DMS153 treated with DMSO at 0.1 percent for 48 hours (cell line): ENCODE data around the gene CDH23.

ENCODE experiments used
- DNase-seq: peaks from one replicate; lab custom pipeline; 2025; ENCODE audit not compliant: unreplicated experiment; lab: John Stamatoyannopoulos, UW

CDH23 gene

GRCh38 chr10:71778071-71778825, 381.5 kb downstream of the CDH23 start:
- no peak for DNase-seq

DNA sequence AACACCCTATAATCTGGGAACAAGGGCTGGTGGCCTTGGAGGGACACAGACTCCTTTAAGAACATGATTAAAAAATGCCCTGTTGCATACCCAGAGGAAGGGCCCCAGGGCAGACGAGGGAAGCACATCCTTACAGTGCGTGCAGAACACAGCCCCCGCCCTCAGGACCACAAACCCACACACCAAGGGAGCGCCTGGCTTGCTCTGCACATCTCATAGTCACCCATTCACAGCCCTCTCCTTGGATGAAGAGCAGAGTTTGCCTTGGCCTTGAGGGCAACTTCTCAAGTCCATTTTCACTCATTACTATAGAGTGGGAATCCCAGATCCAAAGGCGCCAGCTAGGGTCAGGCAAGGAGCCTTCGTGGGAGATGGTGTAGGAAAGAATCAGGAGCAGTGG, 382.9 kb downstream of the CDH23 start:
- no peak for DNase-seq

DNA sequence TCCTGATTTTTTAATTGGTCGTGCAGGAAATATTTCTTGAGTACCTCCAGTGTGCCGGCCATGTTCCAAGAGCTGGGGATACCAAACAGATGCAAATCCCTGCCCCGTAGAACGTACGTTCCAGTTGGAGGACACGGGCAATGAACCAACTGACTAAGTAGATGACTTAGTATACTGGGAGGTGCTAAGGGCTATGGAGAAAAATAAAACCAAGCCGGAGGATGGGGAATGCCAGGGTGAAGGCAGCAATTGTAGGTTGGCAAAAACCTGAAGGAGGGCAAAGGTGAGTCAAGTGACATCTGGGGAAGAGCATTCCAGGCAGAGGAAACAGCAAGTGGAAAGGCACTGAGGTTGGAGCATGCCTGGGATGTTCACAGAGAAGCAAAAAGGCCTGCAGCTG, 383.4 kb downstream of the CDH23 start:
- no peak for DNase-seq

- no peak for DNase-seq
These were observed 384.0 kb downstream of the CDH23 start for GRCh38 chr10:71780719-71781118.

GRCh38 chr10:71782221-71782916, 385.6 kb downstream of the CDH23 start:
- DNase-seq = no peak

- no peak for DNase-seq
These were observed 386.3 kb downstream of the CDH23 start for GRCh38 chr10:71782917-71783490.

DNA sequence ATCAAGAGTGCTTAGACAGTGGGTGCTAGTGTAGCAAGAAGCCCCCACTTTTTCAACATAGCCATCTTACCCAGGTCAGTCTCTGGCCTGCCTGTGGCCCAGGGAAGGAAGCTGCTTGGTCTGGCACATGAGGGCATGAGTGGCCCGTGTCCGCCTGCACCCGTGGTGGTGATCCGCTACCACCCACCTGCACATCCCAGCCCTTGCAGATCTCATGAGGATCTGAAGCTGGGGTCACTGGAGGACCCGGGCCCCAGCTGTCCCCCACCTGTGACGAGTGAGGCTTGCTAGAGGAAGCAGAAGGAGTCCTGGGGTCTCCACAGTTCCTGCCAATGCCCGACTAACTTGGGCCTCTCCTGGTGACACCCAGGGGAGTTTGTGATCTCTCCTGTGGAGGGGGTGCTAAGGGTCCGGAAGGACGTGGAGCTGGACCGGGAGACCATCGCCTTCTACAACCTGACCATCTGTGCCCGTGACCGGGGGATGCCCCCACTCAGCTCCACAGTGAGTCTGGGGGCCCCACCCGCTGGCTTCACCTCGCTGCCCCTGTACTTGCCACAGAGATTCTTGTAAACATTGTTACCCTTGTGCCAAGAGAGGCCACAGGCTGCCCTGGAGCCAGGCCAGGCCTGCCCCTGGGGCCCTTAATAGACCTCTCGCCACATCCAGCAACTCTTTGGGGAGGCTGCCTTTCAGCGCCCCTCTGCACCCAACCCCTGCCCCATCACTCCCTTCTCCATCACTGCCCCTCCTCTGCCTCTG, 387.4 kb downstream of the CDH23 start:
- no peak for DNase-seq

- no peak for DNase-seq
These were observed 388.1 kb downstream of the CDH23 start for GRCh38 chr10:71784679-71785272.

DNA sequence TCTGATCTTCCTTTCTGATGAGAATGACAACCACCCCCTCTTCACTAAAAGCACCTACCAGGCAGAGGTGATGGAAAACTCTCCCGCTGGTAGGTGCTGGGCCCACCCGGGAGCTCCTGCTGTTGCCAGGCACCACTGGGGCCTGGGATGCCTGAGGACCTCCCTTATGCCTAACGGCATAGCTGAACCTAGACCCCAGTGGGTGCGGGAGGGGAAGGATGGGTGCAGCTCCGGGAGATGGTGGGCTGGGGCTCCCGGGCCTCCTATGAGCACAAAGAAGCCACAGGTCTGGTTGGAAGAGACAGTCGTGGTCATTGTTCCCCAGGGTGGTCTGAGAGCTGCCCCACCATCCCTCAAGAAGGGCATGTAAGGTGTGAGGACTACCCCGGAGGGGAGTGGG, 392.2 kb downstream of the CDH23 start:
- no peak for DNase-seq

DNA sequence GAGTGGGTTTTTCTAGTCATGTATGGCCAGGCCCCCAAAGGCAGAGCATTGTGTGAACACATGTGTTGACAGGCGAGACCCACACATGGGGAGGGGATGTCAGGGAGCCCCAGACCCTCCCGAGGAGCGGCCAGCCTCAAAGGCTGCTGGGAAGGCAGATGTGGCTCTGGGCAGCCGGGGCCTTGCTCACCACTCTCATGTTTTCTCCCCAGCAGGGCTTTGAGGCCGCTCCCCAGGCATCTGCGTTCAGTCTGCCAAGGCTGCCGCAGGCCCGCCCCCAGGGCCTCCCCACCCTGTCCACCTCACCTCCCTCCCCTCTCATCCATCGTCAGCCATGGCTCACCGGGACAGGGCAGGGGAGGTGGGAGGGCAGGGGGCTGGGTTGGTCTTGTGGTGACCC, 393.2 kb downstream of the CDH23 start:
- DNase-seq = no peak

DNA sequence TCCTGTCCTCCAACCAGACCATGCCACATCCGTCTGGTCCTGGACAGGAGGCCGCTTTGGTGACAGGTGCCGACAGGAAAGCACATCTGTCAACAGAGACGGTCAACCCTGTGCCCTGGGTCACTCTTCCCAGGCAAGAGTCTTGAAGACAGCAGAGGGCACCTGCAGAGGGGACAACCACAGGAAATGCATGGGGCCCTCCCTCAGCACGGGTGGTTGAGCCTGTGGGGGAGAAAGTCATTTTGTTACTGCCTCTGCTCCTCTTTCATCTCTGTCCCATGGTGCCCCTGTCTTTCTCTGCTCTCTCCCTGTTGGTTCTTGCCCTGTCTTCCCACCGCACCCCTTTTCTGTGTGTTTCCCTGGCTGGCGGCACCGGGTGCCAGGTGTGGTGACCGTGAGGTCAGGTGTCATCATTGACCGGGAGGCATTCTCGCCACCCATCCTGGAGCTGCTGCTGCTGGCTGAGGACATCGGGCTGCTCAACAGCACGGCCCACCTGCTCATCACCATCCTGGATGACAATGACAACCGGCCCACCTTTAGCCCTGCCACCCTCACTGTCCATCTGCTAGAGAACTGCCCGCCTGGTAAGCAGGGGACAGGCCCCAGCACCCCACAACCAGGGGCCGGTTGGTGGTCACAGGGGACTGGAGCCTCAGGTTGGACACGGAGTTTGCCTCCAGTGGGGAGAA, 394.2 kb downstream of the CDH23 start:
- DNase-seq = no peak

DNA sequence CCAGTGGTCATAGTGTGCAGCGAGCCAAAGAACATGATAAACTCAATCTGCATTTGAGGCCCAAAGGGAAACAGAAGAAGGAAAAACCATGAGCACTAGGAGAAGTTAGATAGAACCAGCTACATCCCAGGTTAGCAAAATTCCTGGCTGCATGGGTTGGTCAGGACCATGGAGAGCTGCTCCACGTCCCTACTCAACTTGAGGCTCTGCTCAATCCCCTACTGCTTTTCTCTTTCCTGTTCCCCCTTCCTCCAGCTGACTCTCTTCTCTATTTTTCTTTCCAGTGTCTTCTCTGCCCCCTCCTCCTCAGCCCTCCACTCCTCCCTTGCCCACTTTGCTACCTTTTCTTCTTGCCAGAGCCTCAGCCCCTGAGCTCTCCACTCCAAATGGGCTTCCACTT, 398.5 kb downstream of the CDH23 start:
- DNase-seq = no peak

DNA sequence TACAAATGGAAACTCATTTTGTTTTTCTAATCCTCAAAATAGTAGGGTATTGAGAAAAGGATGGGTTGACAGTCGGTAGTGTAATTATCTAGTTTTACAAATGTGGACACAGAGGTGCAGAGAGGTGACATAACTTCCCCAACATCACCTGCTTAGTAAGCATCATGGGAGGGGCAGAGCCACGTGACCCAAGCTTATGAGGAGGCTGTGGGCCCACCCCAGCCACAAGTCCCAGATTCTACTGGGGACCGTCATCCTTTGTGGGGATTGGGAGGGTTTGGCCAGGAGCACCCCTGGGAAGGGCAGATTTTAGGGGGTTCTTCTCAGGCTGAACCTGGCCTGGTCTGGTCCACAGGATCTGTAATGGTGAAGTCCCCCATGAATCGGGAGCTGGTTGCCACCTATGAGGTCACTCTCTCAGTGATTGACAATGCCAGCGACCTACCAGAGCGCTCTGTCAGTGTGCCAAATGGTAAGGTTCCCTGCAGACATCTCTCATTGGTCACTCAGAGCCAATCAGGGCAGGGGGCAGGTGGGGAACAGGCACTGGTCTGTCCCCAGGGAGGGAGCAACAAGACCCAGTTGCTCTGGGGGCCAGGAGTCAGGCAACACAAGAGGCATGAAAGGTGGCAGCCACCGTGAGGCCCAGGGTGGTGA, 400.2 kb downstream of the CDH23 start:
- no peak for DNase-seq

GRCh38 chr10:71797533-71798307, 401.0 kb downstream of the CDH23 start:
- DNase-seq = no peak

- DNase-seq = no peak
These were observed 401.5 kb downstream of the CDH23 start for GRCh38 chr10:71798308-71798624.

GRCh38 chr10:71799112-71799511, 402.4 kb downstream of the CDH23 start:
- DNase-seq = no peak

DNA sequence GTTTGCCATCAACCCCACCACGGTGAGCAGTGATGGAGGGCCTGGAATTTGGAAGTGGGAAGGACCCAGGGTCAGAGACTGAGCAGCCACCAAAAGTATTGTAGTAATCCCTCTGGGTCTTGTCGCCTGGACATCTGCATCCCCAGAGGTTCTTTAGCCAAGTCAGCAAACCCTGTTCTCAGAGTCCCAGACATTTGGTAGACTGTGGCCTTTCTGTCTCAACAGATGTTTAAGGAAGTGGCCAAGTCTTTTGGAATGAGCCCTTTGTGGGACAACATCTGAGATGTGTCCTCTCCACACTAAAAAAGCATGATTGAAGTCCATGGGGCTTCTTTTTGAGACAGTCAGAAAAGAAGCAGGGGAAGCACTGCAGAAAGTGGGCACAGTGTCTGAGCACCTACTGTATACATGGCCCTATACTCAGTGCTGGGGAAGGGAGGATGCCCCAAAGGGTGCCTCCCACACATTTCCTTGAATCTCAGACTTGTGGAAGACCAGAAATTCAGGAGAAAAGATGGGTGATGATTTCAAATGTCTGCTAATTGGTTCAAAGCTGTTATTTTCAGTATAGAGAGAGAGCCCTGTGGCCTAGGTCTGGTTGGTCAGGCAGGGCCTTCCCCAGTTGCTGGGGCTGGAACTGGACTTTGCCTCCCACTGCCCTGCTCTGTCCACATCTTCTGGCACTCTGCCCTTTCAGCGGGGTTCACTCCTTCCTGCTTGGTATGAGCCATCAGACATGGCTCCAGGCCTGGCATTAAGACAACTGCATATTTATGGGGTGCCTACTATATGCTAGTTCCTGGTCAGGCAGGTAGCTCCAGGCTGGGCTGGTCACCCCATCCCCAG, 403.1 kb downstream of the CDH23 start:
- DNase-seq = no peak

GRCh38 chr10:71801361-71801760, 404.6 kb downstream of the CDH23 start:
- DNase-seq = no peak

DNA sequence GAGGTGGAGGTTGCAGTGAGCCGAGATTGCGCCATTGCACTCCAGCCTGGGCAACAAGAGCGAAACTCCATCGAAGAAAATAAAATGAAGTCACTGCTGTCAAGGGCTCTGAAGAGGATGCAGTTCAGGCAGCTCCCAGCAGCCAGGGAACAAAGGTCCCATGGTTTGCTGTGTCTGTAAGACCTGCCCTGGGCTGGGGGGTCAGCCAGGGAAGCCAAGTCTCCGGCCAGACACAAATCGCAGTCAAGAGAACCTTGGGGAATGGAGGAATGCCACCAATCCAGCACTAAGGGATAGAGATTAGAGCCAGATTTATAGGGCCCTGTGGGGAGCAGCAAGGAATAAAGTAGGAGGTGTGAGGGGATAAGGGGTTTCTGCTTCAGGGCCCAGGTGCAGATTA, 405.5 kb downstream of the CDH23 start:
- no peak for DNase-seq
